ENCODE data around the gene MRPL23. TPM values are rescaled to one million over a fixed set of nuclear protein-coding genes. Genes with fewer than 3 reads are reported as not detected.

Gene MRPL23
- total RNA-seq, 1 donor from 2014 or later, result 59.2 TPM

GRCh38 chr11:1923201-1923956, 23.8 kb upstream of the MRPL23 start:
- H3K27me3 ChIP-seq (ENCODE audit: low read depth), result no peaks in the 10 kb centered on the region
- no peak for TF ChIP-seq CTCF (IDR thresholded peaks at IDR 0.05)
- H3K4me1 ChIP-seq, result no peaks in the 10 kb centered on the region
- ATAC-seq (no peak), DNase-seq (no peak)
- H3K4me3 ChIP-seq, result no peak overlapping the region
- no peaks in the 10 kb centered on the region for H3K9me3 ChIP-seq
- intact Hi-C loops (cut with DNase I), result no loop called here
- no peaks in the 10 kb centered on the region for H3K36me3 ChIP-seq
- no peak overlapping the region for H3K27ac ChIP-seq

GRCh38 chr11:1924181-1924580, 23.0 kb upstream of the MRPL23 start:
- Histone ChIP-seq H3K4me1 (no peaks in the 10 kb centered on the region), H3K4me3 (no peak overlapping the region), H3K27ac (no peak overlapping the region), H3K9me3 (no peaks in the 10 kb centered on the region), H3K36me3 (no peaks in the 10 kb centered on the region), H3K27me3 (ENCODE audit: low read depth) (no peaks in the 10 kb centered on the region)
- DNase-seq (no peak), ATAC-seq (no peak)
- intact Hi-C loops (cut with DNase I), result no loop called here
- no peak for TF ChIP-seq CTCF (IDR thresholded peaks at IDR 0.05)

GRCh38 chr11:1924646-1925372, 22.3 kb upstream of the MRPL23 start:
- intact Hi-C loops (cut with DNase I), result no loop called here

GRCh38 chr11:1925373-1926155, 21.6 kb upstream of the MRPL23 start:
- no peak for DNase-seq
- no peak for TF ChIP-seq CTCF (IDR thresholded peaks at IDR 0.05)
- ATAC-seq, result no peak
- intact Hi-C loops (cut with DNase I), result no loop called here
- Histone ChIP-seq H3K27ac (no peak overlapping the region), H3K27me3 (ENCODE audit: low read depth) (no peaks in the 10 kb centered on the region), H3K36me3 (no peaks in the 10 kb centered on the region), H3K9me3 (no peaks in the 10 kb centered on the region), H3K4me1 (no peaks in the 10 kb centered on the region), H3K4me3 (no peak overlapping the region)

More at GRCh38 chr11:1924646-1925372, 22.3 kb upstream of the MRPL23 start:
- Histone ChIP-seq H3K9me3 (no peaks in the 10 kb centered on the region), H3K4me1 (no peaks in the 10 kb centered on the region), H3K27me3 (ENCODE audit: low read depth) (no peaks in the 10 kb centered on the region), H3K27ac (no peak overlapping the region), H3K36me3 (no peaks in the 10 kb centered on the region), H3K4me3 (no peak overlapping the region)
- no peak for DNase-seq
- TF ChIP-seq CTCF (IDR thresholded peaks at IDR 0.05), result no peak
- ATAC-seq, result no peak

GRCh38 chr11:1926156-1927025, 20.7 kb upstream of the MRPL23 start:
- Histone ChIP-seq H3K9me3 (no peaks in the 10 kb centered on the region), H3K36me3 (no peaks in the 10 kb centered on the region), H3K27me3 (ENCODE audit: low read depth) (no peaks in the 10 kb centered on the region), H3K4me3 (no peak overlapping the region), H3K4me1 (no peaks in the 10 kb centered on the region), H3K27ac (no peak overlapping the region)
- ATAC-seq (no peak), DNase-seq (no peak)
- TF ChIP-seq CTCF (IDR thresholded peaks at IDR 0.05), result no peak
- intact Hi-C loops (cut with DNase I), result no loop called here

All from lower lobe of right lung (tissue), 2 donors.